GM12878 (cell line): Measurements from ENCODE around the gene TNKS2.

ENCODE experiments used
- CTCF ChIP-seq, 3 experiments: IDR thresholded peaks in 2 of 3; conservative IDR thresholded peaks in 1 of 3; 2 replicates each; pipeline ENCODE4 v1.5.1; 2011; ENCODE audit warnings: low read depth in 3 of 3, low read length in 3 of 3, mild to moderate bottlenecking in 3 of 3, control low read depth in 2 of 3, moderate library complexity in 2 of 3, inconsistent platforms in 1 of 3, mixed read lengths in 1 of 3; ENCODE audit not compliant: control insufficient read depth in 2 of 3, insufficient read depth in 1 of 3; ENCODE audit errors: extremely low read depth in 1 of 3
- ETV6 ChIP-seq, 2 experiments: fragments of 450-650 bp in 1 of 2; IDR thresholded peaks in 1 of 2; conservative IDR thresholded peaks in 1 of 2; 2 replicates each; pipeline ENCODE4 v1.6.1; 2014; ENCODE audit warnings: antibody characterized with exemption in 1 of 2, borderline replicate concordance in 1 of 2, low read depth in 1 of 2, mild to moderate bottlenecking in 1 of 2, moderate library complexity in 1 of 2
- PAX8 ChIP-seq: fragments of 450-650 bp; IDR thresholded peaks from 2 replicates; pipeline ENCODE4 v1.6.1; 2017; ENCODE audit warnings: mild to moderate bottlenecking, moderate library complexity
- REST ChIP-seq: IDR thresholded peaks from 2 replicates; pipeline ENCODE4 v1.6.1; 2012; ENCODE audit warnings: mild to moderate bottlenecking, low read depth, low read length
- SIN3A ChIP-seq: IDR thresholded peaks from 2 replicates; pipeline ENCODE4 v1.6.1; 2012; ENCODE audit warnings: low read depth, low read length, improper control_type of control experiment
- ZBTB33 ChIP-seq: fragments of 450-650 bp; IDR thresholded peaks from 2 replicates; pipeline ENCODE4 v1.6.1; 2017; ENCODE audit warnings: mild to moderate bottlenecking

GRCh38 chr10:91910467-91910866 lies 112.2 kb downstream of the TNKS2 start:
- no peak for TF ChIP-seq CTCF (IDR thresholded peaks at IDR 0.05 in 2 of 3, conservative IDR thresholded peaks at IDR 0.05 in 1 of 3; ENCODE audit: control insufficient read depth in 2 of 3, extremely low read depth in 1 of 3, insufficient read depth in 1 of 3, low read depth in 3 of 3, low read length in 3 of 3)
- no peak for TF ChIP-seq REST
- TF ChIP-seq PAX8: no peak
- no peak for TF ChIP-seq ETV6 (conservative IDR thresholded peaks at IDR 0.05 in 1 of 2, IDR thresholded peaks at IDR 0.05 in 1 of 2; ENCODE audit: borderline replicate concordance in 1 of 2, low read depth in 1 of 2)
- TF ChIP-seq ZBTB33: no peak
- TF ChIP-seq SIN3A: no peak
